H1 (cell line): Measurements from ENCODE around the gene SLC9B2.

Source experiments
- JUND ChIP-seq: IDR thresholded peaks from 2 replicates; pipeline ENCODE4 v1.6.1; 2011; ENCODE audit warnings: mild to moderate bottlenecking, improper control_type of control experiment, low read length
- POLR2AphosphoS5 ChIP-seq: IDR thresholded peaks from 2 replicates; pipeline ENCODE4 v1.6.1; 2011; ENCODE audit warnings: low read depth, low read length
- RBBP5 ChIP-seq: IDR thresholded peaks from 2 replicates; pipeline ENCODE4 v1.7.1; 2012; ENCODE audit warnings: low read depth, mild to moderate bottlenecking, inconsistent platforms, low read length, moderate library complexity, borderline replicate concordance
- YY1 ChIP-seq: IDR thresholded peaks from 2 replicates; pipeline ENCODE4 v1.6.1; 2011; ENCODE audit warnings: low read depth, mild to moderate bottlenecking, low read length

DNA sequence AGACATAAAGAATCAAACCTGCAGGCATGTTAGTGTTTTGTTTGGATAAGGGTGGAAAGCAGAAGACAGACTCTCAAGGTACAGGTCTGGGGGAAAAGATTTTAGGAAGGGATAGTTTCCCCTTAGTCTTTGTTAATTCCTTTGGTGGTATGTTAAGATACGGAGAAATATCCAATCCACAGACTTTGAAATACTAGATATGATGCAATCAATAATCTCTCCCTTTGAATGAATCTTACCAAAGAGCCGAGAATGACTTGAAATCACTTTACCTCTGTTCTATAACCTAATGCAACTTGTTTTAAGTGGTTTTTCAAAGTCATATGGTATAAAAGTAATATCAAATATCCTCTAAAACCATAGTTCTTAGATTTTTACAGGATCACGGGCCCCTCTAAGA lies 28.3 kb upstream of the SLC9B2 start:
- no peak for TF ChIP-seq YY1
- no peak for TF ChIP-seq RBBP5
- TF ChIP-seq POLR2AphosphoS5 = no peak
- TF ChIP-seq JUND = no peak
